GM19438 (cell line): Measurements from ENCODE around the gene GADL1.

ENCODE experiments used
- ATAC-seq: cut with Tn5 transposase; IDR thresholded peaks from one replicate; pipeline ENCODE4 v1.9.1; 2021; ENCODE audit warnings: low read depth; ENCODE audit not compliant: unreplicated experiment

The GADL1 gene

GRCh38 chr3:30813734-30814133 lies 80.7 kb downstream of the GADL1 start:
- ATAC-seq = no peak

- no peak for ATAC-seq
Measured at GRCh38 chr3:30811151-30811795, 83.2 kb downstream of the GADL1 start.

- ATAC-seq = no peak
Measured at GRCh38 chr3:30810625-30811024, 83.8 kb downstream of the GADL1 start.

GRCh38 chr3:30805695-30806094 lies 88.8 kb downstream of the GADL1 start:
- ATAC-seq = no peak

GRCh38 chr3:30804984-30805383 lies 89.5 kb downstream of the GADL1 start:
- ATAC-seq = no peak

- ATAC-seq = no peak
Measured at GRCh38 chr3:30795176-30795575, 99.3 kb downstream of the GADL1 start.

GRCh38 chr3:30793740-30794139 lies 100.7 kb downstream of the GADL1 start:
- ATAC-seq = no peak

- no peak for ATAC-seq
Measured at GRCh38 chr3:30790150-30790549, 104.3 kb downstream of the GADL1 start.

- ATAC-seq = no peak
Measured at GRCh38 chr3:30786365-30786764, 108.1 kb downstream of the GADL1 start.

- ATAC-seq = no peak
Measured at GRCh38 chr3:30779686-30780287, 114.7 kb downstream of the GADL1 start.

GRCh38 chr3:30778933-30779332 lies 115.5 kb downstream of the GADL1 start:
- no peak for ATAC-seq

- ATAC-seq = no peak
Measured at GRCh38 chr3:30777426-30778113, 116.9 kb downstream of the GADL1 start.

- ATAC-seq = no peak
Measured at GRCh38 chr3:30776186-30776815, 118.2 kb downstream of the GADL1 start.

- no peak for ATAC-seq
Measured at GRCh38 chr3:30775040-30775439, 119.4 kb downstream of the GADL1 start.

GRCh38 chr3:30774062-30774461 lies 120.4 kb downstream of the GADL1 start:
- ATAC-seq = no peak

- ATAC-seq = no peak
Measured at GRCh38 chr3:30770387-30770786, 124.1 kb downstream of the GADL1 start.

GRCh38 chr3:30768703-30769550 lies 125.5 kb downstream of the GADL1 start:
- ATAC-seq = no peak

GRCh38 chr3:30768046-30768445 lies 126.4 kb downstream of the GADL1 start:
- no peak for ATAC-seq

GRCh38 chr3:30766522-30766921 lies 127.9 kb downstream of the GADL1 start:
- ATAC-seq = no peak

GRCh38 chr3:30764891-30765290 lies 129.6 kb downstream of the GADL1 start:
- ATAC-seq = no peak

- no peak for ATAC-seq
Measured at GRCh38 chr3:30764281-30764680, 130.2 kb downstream of the GADL1 start.
